ENCODE results near the gene VSIR.

GRCh38 chr10:71704816-71705215, 68.5 kb downstream of the VSIR start:
- TF ChIP-seq MXI1 (IDR thresholded peaks at IDR 0.05; ENCODE audit: low read depth, low read length) (no peak), CTCF (IDR thresholded peaks at IDR 0.05) (no peak), FOXJ3 (CRISPR knock-in tag; IDR thresholded peaks at IDR 0.05) (no peak)
- TF ChIP-seq, protein P1, sequence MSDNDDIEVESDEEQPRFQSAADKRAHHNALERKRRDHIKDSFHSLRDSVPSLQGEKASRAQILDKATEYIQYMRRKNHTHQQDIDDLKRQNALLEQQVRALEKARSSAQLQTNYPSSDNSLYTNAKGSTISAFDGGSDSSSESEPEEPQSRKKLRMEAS (IDR thresholded peaks at IDR 0.05; ENCODE audit: low read depth) = no peak
- TF ChIP-seq, protein P2, sequence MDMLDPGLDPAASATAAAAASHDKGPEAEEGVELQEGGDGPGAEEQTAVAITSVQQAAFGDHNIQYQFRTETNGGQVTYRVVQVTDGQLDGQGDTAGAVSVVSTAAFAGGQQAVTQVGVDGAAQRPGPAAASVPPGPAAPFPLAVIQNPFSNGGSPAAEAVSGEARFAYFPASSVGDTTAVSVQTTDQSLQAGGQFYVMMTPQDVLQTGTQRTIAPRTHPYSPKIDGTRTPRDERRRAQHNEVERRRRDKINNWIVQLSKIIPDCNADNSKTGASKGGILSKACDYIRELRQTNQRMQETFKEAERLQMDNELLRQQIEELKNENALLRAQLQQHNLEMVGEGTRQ (IDR thresholded peaks at IDR 0.05; ENCODE audit: borderline replicate concordance, low read depth, low read length) = no peak
